GM10248 (cell line): ENCODE results near the gene BMP3.

Experiments used
- CTCF ChIA-PET: fragments of 300-600 bp; sonication (Branson Sonifier 250); formaldehyde crosslinking; extraction: SDS; loops from one replicate; lab custom pipeline; 2021; ENCODE audit warnings: antibody characterized with exemption; lab: Yijun Ruan, JAX
- POLR2A ChIA-PET: fragments of 350-650 bp; sonication (Branson Sonifier 250); formaldehyde crosslinking; extraction: SDS; loops from one replicate; lab custom pipeline; 2020; ENCODE audit warnings: antibody characterized with exemption; lab: Yijun Ruan, JAX
- DNase-seq: peaks from one replicate; pipeline ENCODE4 v3.0.0; 2012; ENCODE audit errors: extremely low spot score
- TF ChIP-seq, protein P1 (sequence below): IDR thresholded peaks from 2 replicates; pipeline ENCODE4 v1.5.1; 2012; ENCODE audit warnings: mild to moderate bottlenecking, low read depth; ENCODE audit errors: extremely low read depth, missing control alignments, control extremely low read depth

Gene BMP3, protein sequence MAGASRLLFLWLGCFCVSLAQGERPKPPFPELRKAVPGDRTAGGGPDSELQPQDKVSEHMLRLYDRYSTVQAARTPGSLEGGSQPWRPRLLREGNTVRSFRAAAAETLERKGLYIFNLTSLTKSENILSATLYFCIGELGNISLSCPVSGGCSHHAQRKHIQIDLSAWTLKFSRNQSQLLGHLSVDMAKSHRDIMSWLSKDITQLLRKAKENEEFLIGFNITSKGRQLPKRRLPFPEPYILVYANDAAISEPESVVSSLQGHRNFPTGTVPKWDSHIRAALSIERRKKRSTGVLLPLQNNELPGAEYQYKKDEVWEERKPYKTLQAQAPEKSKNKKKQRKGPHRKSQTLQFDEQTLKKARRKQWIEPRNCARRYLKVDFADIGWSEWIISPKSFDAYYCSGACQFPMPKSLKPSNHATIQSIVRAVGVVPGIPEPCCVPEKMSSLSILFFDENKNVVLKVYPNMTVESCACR

DNA sequence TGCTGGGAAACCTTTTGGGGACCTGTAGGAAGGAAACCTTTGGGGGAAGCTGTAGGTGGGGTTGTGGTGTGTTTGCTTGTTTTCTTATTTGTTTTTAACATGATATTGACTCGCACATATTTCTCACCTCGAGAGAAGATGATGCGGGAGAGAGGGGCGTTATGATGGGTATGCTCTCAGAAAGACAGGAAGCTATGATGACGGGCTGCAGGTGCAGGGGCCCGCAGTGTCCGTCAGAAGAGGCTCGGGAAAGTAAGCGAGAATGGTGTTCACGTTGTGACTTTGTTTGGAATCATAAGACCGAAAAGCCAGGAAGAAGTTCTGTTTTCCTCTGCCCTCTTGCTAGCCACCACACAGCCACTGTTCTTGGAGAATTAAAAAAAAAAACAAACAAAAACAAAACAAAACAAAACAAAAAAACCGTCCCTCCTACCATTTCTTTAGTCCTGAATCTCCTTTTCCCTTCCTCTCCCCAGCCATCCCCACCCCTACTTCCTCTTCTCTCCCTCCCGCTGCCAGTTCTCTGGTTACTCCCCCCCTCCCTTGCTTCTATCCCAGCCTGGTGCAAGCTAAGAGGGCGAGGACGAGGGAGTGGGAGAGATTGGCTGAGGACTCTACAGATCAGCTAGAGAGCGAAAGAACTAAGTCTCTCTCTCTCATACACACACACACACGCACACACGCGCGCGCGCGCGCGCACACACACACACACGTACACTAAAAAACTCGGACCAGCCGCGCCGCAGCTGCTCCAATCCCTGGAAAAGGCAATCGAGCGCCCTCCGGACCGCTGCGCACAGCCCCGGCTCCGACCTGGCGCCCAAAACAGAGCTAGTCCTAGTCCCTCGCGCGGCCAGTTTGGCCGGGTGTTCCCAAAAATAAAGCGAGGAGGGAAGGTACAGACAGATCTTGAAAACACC is at the start of gene BMP3:
Gene BMP3 (plus strand): TSS at position 648 of the 920 bp plus-strand sequence. CDS start 577 bp downstream, outside the sequence.
- TF ChIP-seq, protein P1, sequence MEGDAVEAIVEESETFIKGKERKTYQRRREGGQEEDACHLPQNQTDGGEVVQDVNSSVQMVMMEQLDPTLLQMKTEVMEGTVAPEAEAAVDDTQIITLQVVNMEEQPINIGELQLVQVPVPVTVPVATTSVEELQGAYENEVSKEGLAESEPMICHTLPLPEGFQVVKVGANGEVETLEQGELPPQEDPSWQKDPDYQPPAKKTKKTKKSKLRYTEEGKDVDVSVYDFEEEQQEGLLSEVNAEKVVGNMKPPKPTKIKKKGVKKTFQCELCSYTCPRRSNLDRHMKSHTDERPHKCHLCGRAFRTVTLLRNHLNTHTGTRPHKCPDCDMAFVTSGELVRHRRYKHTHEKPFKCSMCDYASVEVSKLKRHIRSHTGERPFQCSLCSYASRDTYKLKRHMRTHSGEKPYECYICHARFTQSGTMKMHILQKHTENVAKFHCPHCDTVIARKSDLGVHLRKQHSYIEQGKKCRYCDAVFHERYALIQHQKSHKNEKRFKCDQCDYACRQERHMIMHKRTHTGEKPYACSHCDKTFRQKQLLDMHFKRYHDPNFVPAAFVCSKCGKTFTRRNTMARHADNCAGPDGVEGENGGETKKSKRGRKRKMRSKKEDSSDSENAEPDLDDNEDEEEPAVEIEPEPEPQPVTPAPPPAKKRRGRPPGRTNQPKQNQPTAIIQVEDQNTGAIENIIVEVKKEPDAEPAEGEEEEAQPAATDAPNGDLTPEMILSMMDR = no peak
- POLR2A ChIA-PET = no interaction called here
- no peak for DNase-seq

DNA sequence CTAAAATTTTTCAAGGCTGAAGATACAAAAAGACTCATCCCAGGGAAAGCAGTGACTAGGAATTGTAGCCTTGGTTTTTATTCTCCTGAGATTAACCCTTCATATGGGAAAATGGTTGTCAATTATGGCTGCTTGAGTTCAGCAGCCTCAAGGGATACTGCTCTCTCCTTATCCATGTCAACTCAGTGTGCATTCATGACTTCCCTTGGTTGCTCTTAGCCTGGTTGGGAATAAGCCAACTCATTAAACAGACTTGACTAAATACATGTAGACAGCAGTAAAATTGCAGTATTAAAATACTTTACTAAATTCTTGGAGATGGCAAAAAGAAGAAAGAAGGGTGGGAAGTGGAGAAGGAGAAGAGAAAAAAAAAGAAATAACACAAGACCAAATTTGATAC is 44.5 kb upstream of the BMP3 start:
- TF ChIP-seq, protein P1 = no peak
- no peak for DNase-seq
- POLR2A ChIA-PET = no interaction called here
- CTCF ChIA-PET = interaction anchor here (1.8 kb wide), 1 partner anchor 10 kb away, joined by 7 read pairs; no protein-coding TSS in a partner anchor

More for the DNA sequence above, at the start of gene BMP3:
- CTCF ChIA-PET = interaction anchor here (2.5 kb wide), 1 partner anchor 9 kb away, joined by 19 read pairs; no protein-coding TSS in a partner anchor

DNA sequence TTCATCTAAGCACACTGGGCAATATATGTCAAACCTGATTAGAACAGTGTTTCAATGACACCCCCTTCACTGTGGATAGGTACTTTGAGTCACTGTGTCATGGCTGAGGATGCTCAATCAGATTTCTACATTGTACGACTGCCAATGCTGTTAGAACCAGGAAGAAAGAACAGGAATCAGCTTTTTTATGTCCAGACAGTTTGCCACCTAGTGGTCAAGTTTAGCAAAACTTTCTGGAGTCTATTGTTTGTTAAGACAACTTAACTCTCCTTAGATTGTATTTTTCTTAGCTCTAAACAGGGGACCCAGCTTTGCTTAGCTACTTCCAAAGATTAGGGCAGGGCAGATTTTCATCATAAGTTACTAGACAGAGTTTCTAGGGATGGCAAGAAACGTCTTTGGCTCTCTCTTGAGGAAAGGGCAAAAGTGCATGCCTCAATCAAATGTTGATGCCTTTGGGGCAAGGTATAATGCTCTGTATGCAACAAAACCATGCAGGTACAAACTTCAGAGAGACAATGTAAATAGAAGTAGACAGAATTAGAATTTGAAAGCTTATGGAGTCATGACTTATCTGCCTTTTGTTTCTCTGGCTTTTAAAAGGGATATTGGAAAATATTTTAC is 40.5 kb upstream of the BMP3 start:
- POLR2A ChIA-PET = no interaction called here
- DNase-seq = peak; percentile 15
- TF ChIP-seq, protein P1 = peak; percentile 53
- CTCF ChIA-PET = interaction anchor here (0.6 to 2.1 kb wide), 21 partner anchors 9 to 628 kb away, joined by 3 to 8 read pairs (median 3); no protein-coding TSS in a partner anchor

DNA sequence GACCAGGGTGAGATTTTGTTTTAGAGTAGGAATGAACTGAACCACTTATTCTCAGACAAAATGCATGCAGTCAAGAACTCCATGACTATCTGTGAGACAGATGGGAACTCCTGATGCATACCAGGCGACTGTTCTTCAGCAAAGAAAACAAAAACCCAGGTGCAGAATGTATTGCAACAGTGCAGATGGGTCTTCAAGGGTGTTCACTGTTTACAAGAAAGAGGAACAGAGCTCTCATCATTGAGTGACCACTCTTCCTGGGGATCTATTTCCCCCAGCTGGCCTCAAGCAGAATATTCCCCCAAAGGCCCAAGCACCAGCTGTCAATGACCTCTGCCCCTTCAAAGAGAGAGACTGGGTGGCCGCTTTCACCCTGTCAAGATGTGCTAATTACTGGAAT is 39.7 kb upstream of the BMP3 start:
- CTCF ChIA-PET = interaction anchor here (0.8 to 2.1 kb wide), 12 partner anchors 15 to 629 kb away, joined by 3 to 8 read pairs (median 4); no protein-coding TSS in a partner anchor
- TF ChIP-seq, protein P1 = no peak
- no peak for DNase-seq
- POLR2A ChIA-PET = no interaction called here

DNA sequence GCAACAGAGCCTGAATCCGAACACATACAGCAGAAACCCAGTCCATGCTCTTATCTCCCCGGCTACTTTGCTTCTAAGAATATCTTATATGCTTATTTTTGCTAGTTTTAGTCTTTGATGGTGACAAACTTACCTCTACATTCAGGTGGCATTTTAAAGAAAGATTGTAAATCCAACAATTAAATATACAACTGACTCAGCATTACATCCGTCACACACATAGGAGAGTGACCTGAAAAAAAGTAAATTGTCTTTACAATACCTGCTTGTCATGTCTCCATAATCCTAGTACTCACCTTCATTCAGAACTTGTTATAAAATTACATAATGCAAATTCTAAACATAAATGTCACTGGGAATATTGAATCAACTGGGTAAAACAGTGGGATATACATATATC is 30.6 kb upstream of the BMP3 start:
- DNase-seq = no peak
- POLR2A ChIA-PET = no interaction called here
- TF ChIP-seq, protein P1 = no peak
- CTCF ChIA-PET = no interaction called here
